GM19452 (cell line): ENCODE data around the gene FARP1.
"Not testable (repeated sequence)": the region's sequence is repeated elsewhere in the genome, so short reads cannot be mapped to it uniquely, and the experiment has no call there.

ENCODE experiments used
- ATAC-seq: cut with Tn5 transposase; IDR thresholded peaks from one replicate; pipeline ENCODE4 v1.9.1; 2021; ENCODE audit not compliant: unreplicated experiment

Gene FARP1

DNA sequence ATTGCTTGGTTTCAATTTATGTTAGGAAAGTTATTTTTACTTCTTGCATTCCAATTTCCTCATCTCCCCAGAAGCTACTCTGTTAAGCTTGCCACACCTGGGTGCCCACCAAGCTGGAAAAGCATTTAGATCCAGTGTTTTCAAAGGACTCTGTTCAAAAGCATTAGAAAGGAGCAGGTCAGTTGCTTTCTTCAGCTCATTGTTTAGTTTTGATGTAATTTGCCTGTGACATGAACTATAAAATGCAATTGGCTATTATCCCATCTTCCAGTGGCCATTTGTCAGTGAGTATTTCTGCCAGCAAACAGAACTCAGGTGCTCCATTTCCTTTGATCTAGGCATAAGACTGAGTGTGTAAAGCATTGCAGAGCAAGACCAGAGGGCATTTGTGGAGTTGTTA lies 80.8 kb downstream of the FARP1 start:
- ATAC-seq, result no peak

- no peak for ATAC-seq
Measured at GRCh38 chr13:98224557-98224956, 81.7 kb downstream of the FARP1 start.

DNA sequence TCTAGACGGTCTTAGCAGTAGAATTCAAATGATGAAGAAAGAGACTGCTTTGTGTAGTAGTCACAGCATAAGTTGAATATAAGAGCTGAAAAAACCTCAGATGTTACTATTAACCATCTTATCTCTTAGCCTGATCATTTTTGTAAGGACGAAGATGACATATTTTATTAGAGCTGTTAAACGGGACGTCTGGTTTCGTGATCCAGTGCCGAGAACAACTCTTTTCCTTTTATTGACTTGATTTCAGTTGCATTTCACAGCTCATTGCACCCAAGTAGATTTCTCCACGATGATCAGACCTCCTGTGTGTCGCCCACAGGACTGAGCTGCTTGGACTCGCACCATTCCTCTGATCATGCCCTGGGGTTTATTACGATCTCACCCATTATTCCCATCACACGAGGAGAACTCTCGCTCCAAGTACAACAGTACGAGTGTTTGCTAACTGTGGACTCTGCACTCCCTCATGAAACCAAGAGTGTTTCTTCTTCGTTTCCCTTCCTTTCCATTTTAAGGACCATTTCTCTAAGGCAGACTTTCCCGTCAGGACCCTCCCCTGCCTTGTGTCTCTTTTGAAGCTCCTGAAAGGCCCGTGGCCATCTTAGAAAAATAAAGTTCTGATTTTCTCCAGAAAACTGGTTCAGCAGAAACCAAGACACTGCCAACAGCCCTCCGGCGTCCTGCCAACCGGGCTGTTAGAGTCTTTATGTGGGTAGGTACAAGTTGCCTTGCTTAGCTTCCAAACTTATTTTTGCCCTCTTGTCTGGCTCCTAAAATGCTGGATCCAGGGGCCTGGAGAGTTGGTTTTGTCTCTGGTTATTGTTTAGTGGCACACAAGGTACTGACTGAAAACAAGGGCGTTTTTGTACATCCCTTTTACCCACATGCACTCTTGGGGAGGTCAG lies 82.4 kb downstream of the FARP1 start:
- ATAC-seq, result no peak

- no peak for ATAC-seq
Measured at GRCh38 chr13:98226496-98226895, 83.6 kb downstream of the FARP1 start.

DNA sequence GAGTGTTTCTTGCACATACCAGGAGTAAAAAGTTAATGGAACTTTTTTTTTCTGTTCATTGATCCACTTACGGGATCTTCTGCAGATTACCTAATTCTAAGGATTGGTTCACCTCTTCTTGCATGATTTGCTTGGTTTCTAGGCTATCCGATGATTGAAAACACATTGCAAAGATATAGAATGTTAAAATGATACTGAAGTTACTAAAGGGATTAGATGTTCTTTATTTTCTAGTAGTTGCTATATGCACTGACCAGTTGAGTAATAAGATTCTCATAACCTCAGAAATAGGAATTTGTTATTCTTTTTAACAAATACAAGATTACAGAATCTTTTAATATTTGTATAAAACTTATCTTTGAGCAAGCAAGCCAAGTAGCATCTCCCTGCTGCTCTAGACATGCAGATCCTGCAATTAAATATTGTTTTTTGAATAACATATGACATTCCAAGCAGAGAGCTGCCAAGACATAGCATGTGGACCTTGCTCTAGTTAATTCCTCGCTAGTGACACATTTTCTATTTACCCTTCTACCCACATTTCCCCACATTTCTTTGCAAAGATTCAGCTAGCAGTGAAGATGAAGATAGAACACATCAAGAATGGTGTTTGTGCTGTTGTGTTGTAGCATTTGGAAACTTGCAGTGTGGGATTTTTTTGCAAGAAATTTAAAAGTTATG lies 85.9 kb downstream of the FARP1 start:
- no peak for ATAC-seq

DNA sequence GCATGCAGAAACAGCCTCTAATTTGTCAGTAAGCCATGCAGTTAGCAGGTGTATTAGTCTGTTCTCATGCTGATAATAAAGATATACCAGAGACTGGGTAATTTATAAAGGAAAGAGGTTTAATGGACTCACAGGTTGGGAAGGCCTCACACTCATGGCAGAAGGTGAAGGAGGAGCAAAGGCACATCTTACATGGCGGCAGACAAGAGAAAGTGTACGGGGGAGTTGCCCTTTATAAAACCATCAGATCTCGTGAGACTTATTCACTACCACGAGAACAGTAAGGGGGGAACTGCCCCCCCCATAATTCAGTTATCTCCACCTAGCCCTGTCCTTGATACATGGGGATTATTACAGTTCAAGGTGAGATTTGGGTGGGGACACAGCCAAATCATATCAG lies 87.9 kb downstream of the FARP1 start:
- not testable (repeated sequence) for ATAC-seq

DNA sequence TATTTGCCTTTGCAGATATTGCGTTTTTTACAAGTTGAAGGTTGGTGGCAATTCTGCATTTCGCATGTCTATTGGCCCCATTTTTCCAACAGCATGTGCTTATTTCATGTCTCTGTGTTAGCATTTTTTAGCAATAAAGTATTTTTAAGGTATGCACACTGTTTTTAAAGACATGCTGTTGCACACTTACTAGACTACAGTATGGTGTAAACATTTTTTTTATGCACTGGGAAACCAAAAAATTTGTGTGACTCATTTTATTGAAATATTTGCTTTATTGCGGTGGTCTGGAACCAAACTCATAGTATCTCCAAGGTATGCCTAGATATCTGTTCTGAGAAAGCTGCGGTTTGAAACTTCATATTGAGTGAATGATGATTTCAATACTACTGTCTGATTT lies 89.6 kb downstream of the FARP1 start:
- no peak for ATAC-seq

DNA sequence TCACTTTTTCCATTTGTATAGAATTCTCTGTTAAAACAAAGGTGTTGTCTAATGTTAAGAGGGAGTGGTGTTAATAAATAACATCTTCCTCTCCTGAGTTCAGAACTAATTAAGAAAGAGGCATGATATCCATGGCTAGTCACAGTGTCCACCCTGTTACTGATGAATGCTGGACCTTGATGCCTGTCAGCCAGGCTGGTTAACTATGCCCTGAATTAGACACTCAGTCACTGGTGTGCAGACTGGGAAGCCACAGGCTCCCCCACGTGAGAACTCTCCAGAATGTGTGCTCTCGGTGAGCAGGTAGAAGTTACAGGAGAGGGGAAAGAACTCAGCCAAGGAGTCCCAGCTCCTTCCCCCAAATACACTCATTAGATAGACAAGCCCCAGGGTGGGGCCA lies 90.2 kb downstream of the FARP1 start:
- no peak for ATAC-seq

- ATAC-seq, result no peak
Measured at GRCh38 chr13:98234348-98234747, 91.5 kb downstream of the FARP1 start.

DNA sequence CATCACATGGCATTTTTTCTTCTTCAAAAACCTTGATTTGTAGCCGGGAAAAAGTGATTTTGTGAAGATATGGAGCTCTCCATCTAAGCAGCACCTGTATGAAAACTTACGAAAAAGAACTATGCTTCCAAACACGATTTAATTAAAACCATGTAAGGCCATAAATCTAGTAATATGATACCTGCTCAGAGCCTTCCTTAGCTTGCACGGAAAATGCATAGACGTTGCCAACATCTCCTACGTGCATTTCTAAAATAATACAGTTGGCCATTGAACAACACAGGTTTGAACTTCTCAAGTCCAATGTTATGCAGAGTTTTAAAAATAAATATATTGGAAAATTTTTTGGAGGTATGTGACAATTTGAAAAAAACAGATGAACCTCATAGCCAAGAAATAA lies 93.3 kb downstream of the FARP1 start:
- ATAC-seq, result no peak

- no peak for ATAC-seq
Measured at GRCh38 chr13:98237331-98237730, 94.4 kb downstream of the FARP1 start.

GRCh38 chr13:98239162-98240076 lies 96.5 kb downstream of the FARP1 start:
- no peak for ATAC-seq

- no peak for ATAC-seq
Measured at GRCh38 chr13:98240135-98240534, 97.2 kb downstream of the FARP1 start.

DNA sequence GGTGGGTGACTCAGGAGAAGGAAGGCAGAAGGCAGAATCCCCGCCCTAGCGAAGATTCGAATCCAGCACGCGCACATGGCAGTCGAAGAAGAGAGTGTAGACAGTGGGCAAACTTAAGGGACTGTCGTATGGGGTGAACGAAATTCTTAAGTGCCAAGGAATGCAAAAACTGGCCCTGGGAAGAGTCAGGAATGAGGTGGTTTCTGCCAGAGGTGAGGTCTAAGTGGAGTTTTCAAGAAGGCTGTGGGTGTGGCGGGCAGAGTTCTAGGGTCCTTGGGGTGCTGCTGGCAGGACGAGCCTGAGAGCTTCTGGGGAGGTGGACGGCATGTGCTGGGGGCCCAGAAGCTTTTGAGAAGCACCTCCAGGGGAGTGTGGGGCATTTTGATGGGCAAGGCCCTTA lies 98.1 kb downstream of the FARP1 start:
- no peak for ATAC-seq

DNA sequence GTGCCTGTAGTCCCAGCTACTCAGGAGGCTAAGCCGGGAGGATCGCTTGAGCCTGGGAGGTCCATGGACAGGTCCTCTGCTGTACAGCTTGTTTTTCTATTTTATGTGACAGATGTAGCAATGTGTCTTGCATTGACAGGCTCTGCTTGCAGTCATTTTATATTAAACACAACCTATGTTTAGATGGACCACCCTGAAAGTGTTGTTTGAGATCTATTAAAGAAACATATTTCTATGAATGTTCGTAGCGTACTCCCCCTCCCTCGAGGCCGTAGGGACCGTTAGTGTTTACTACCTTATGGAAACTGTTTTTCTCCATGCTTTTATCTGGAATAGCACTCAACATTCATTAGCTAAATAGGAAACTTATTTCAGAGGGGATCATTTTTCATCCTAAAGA lies 99.1 kb downstream of the FARP1 start:
- no peak for ATAC-seq

DNA sequence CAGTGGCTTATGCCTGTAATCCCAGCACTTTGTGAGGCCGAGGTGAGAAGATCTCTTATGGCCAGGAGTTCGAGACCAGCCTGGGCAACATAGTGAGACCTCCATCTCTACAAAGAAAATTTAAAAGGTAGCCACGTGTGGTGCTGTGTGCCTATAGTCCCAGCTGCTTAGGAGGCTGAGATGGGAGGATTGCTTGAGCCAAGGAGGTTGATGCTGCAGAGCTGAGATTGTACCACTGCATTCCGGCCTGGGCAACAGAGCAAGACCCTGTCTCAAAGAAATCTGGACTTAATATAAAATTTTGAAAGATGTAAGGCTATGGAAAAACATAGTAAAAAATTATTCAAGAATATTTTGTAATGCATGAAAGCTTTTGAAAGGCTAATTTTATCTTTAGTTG lies 99.5 kb downstream of the FARP1 start:
- ATAC-seq, result no peak

DNA sequence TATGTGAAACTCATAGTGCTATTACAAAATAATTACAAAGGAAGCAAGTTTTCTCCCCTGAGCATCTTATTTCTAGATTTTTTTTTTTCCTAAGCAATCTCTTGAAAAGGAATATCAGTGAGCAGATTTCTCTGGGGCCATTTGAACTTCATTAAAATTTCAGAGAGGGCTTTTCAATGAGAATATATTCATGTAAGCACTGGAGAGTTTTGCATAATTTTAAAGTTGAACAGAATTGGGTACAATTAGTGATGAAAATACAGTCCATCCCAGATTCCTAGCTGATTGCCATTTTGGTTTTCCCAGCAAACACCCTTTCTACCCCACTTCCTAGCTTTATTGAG lies 101.0 kb downstream of the FARP1 start:
- no peak for ATAC-seq

GRCh38 chr13:98246538-98247172 lies 103.8 kb downstream of the FARP1 start:
- no peak for ATAC-seq

DNA sequence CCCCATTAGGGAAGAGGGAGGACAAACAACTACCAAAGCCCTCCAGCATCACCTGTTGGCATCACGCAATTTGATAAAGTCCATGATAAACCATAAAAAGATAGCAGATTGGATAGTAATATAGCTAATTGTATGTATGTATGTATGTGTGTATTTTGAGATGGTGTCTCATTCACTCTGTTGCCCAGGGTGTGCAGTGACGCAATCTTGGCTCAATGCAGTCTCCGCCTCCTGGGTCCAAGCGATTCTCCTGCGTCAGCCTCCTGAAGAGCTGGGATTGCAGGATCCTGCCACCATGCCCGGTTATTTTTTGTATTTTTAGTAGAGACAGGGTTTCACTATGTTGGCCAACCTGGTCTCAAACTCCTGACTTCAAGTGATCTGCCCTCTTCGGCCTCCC lies 108.8 kb downstream of the FARP1 start:
- ATAC-seq, result no peak

DNA sequence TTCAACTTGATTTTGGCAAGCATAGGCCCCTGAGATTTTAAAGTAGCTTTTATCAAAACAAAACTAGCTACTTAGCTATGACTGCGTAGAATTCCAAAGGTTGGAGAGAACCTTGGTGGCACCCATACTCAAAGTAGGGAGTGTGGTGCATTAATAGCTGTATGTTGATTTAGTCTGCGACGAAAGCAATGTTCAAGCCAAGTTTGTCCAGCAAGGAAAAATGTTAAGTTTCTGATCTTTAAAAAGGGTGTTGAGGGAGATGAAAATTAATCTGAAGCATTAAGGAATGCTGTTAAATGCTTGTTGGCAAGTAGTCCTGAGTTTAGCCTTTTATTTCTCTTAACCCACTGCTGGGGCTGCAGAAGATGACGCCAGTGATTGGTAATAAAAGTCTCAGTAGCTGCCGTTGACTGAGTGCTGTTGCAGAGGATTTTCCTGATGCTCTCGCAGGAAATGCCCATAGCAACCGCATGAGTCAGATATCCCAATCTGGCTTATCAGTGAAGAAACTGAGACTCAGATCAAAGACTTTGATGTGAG lies 110.1 kb downstream of the FARP1 start:
- no peak for ATAC-seq

GRCh38 chr13:98253526-98253925 lies 110.6 kb downstream of the FARP1 start:
- ATAC-seq, result no peak
